Kidney (tissue), 14 donors: ENCODE data around the gene PARP9. TPM values are rescaled to one million over a fixed set of nuclear protein-coding genes. Genes with fewer than 3 reads are reported as not detected.

ENCODE experiments used
- DNase-seq, 5 donors: peaks; one replicate each; pipeline ENCODE4 v3.0.0-alpha.2; 2013 to 2020
- FAIRE-seq: peaks from 2 replicates; lab custom pipeline; 2012; peaks lifted over from hg19 to GRCh38; lab: Jason Lieb, UNC
- H3K27ac ChIP-seq, 2 donors: one replicate each; pipeline ENCODE4 v1.7.0; 2013; ENCODE audit warnings: low read depth in 2 of 2, low read length in 2 of 2, inconsistent platforms in 1 of 2
- H3K27me3 ChIP-seq: one replicate; pipeline ENCODE4 v1.7.1; 2013; ENCODE audit warnings: low read length, inconsistent platforms; ENCODE audit not compliant: control insufficient read depth, insufficient read depth
- H3K36me3 ChIP-seq, 3 donors: one replicate each; pipeline versions ENCODE4 v1.7.0 to v1.7.1; 2013; ENCODE audit warnings: low read length in 3 of 3, control low read depth in 1 of 3, inconsistent platforms in 1 of 3; ENCODE audit not compliant: insufficient read depth in 3 of 3, control insufficient read depth in 2 of 3
- H3K4me1 ChIP-seq, 3 donors: one replicate each; pipeline versions ENCODE4 v1.7.0 to v1.7.1; 2013; ENCODE audit warnings: low read length in 3 of 3, inconsistent platforms in 1 of 3, low read depth in 1 of 3; ENCODE audit not compliant: control insufficient read depth in 2 of 3, insufficient read depth in 2 of 3
- H3K4me3 ChIP-seq, 3 donors: one replicate each; pipeline versions ENCODE4 v1.7.0 to v1.8.1; 2013; ENCODE audit warnings: low read length in 3 of 3, control low read depth in 1 of 3, inconsistent platforms in 1 of 3
- H3K9ac ChIP-seq, 3 donors: one replicate each; pipeline versions ENCODE4 v1.7.0 to v1.7.1; 2013; ENCODE audit warnings: low read length in 3 of 3, control low read depth in 1 of 3, inconsistent platforms in 1 of 3
- H3K9me3 ChIP-seq, 3 donors: one replicate each; pipeline versions ENCODE4 v1.7.0 to v1.7.1; 2013; ENCODE audit warnings: low read length in 3 of 3, control low read depth in 1 of 3, inconsistent platforms in 1 of 3; ENCODE audit not compliant: control insufficient read depth in 2 of 3, insufficient read depth in 1 of 3
- CTCF ChIP-seq: IDR thresholded peaks from 3 replicates; pipeline ENCODE4 v1.5.1; 2012; ENCODE audit warnings: mild to moderate bottlenecking, moderate library complexity, borderline replicate concordance; ENCODE audit not compliant: insufficient read depth; ENCODE audit errors: extremely low read depth
- intact Hi-C: fragments of 100-400 bp; cut with DNase I; formaldehyde crosslinking; loops from one replicate; pipeline ENCODE4 v1.11.1; 2022
- polyA plus RNA-seq: library from polyadenylated mRNA; stranded (reverse); fragments of 350-450 nt; fragmentation: Illumina TruSeq; extraction: RNeasy Lipid Tissue Mini Kit (QIAGEN cat#74804); gene quantifications from one replicate; pipeline ENCODE4 v1.2.3, GENCODE V29; 2014; ENCODE audit warnings: low read depth, low replicate concordance; ENCODE audit not compliant: insufficient read depth
- total RNA-seq: library from RNA; stranded (reverse); fragmentation: NEBNext Ultra II Directional; extraction: Animal tissue kit (Norgen Biotek cat#: 25700); gene quantifications from one replicate; pipeline ENCODE4 v1.2.1, GENCODE V29; 2021
- donor health status: control.
- donor health status: control.
- donor health status: control.
- donor health status: control.
- donor health status: control.
- donor health status: DM: yes; HTN: yes; CAD: no.
- donor health status: Normal renal cell carcinoma (clear cell type).

The PARP9 gene
- total and polyA plus RNA-seq, 2 donors from 2014 or later, result 27.8 to 54.0 TPM

GRCh38 chr3:122581622-122582021, 17.5 kb upstream of the PARP9 start:
- H3K9me3 ChIP-seq, result peaks cover 0 to 13% (median 2%) of the 10 kb centered on the region in 3 donors
- no peak overlapping the region for H3K4me3 ChIP-seq
- no peak for TF ChIP-seq CTCF
- intact Hi-C loops, result no loop called here
- no peaks in the 10 kb centered on the region for H3K4me1 ChIP-seq
- no peaks in the 10 kb centered on the region for H3K36me3 ChIP-seq
- FAIRE-seq, result no peak
- H3K9ac ChIP-seq, result no peak overlapping the region
- H3K27ac ChIP-seq, result no peak overlapping the region
- H3K27me3 ChIP-seq, result no peaks in the 10 kb centered on the region
- DNase-seq, result no peak

GRCh38 chr3:122580470-122580869, 16.4 kb upstream of the PARP9 start:
- DNase-seq (no peak), FAIRE-seq (peak; percentile 44)
- Histone ChIP-seq H3K4me1 (no peaks in the 10 kb centered on the region), H3K9ac (no peak overlapping the region), H3K27me3 (no peaks in the 10 kb centered on the region), H3K36me3 (no peaks in the 10 kb centered on the region), H3K27ac (no peak overlapping the region), H3K4me3 (no peak overlapping the region), H3K9me3 (peaks cover 0 to 13% (median 2%) of the 10 kb centered on the region in 3 donors)
- intact Hi-C loops, result no loop called here
- TF ChIP-seq CTCF, result no peak

GRCh38 chr3:122578069-122578740, 14.1 kb upstream of the PARP9 start:
- H3K4me3 ChIP-seq, result peak overlapping the region in 2 of 3 donors; percentile 37 to 53
- TF ChIP-seq CTCF, result no peak
- H3K27ac ChIP-seq, result no peak overlapping the region
- H3K27me3 ChIP-seq, result no peaks in the 10 kb centered on the region
- intact Hi-C loops, result no loop called here
- H3K9ac ChIP-seq, result no peak overlapping the region
- peaks cover 0 to 13% (median 2%) of the 10 kb centered on the region in 3 donors for H3K9me3 ChIP-seq
- FAIRE-seq (no peak), DNase-seq (no peak)
- H3K36me3 ChIP-seq, result no peaks in the 10 kb centered on the region
- H3K4me1 ChIP-seq, result no peaks in the 10 kb centered on the region
